Keratinocyte (primary cell): ENCODE data around the gene CISD2. TPM values are rescaled to one million over a fixed set of nuclear protein-coding genes. Genes with fewer than 3 reads are reported as not detected.

Experiments
- DNase-seq: peaks from one replicate; pipeline ENCODE4 v3.0.0-alpha.2; 2011; ENCODE audit warnings: low read depth, missing footprints, low spot score
- FAIRE-seq: peaks from 2 replicates; lab custom pipeline; 2011; peaks lifted over from hg19 to GRCh38; lab: Jason Lieb, UNC
- H2AFZ ChIP-seq: 2 replicates; pipeline ENCODE4 v1.6.0; 2012; ENCODE audit warnings: low read length, control low read depth, inconsistent platforms; ENCODE audit not compliant: control insufficient read depth
- H3K27ac ChIP-seq: 2 replicates; pipeline ENCODE4 v1.5.1; 2011; ENCODE audit warnings: low read length; ENCODE audit not compliant: control insufficient read depth, insufficient read depth
- H3K27me3 ChIP-seq: 3 replicates; pipeline ENCODE4 v1.6.0; 2011; ENCODE audit warnings: low read length; ENCODE audit not compliant: control insufficient read depth, insufficient read depth; ENCODE audit errors: extremely low read depth
- H3K36me3 ChIP-seq, 2 experiments: 2 replicates in 1 of 2; 3 replicates in 1 of 2; pipeline ENCODE4 v1.5.1; 2011; ENCODE audit warnings: low read length in 2 of 2, mild to moderate bottlenecking in 1 of 2; ENCODE audit not compliant: control insufficient read depth in 2 of 2, insufficient read depth in 2 of 2; ENCODE audit errors: extremely low read depth in 1 of 2
- H3K4me1 ChIP-seq: 3 replicates; pipeline ENCODE4 v1.5.1; 2011; ENCODE audit warnings: low read length; ENCODE audit not compliant: control insufficient read depth, insufficient read depth; ENCODE audit errors: extremely low read depth
- H3K4me2 ChIP-seq: 3 replicates; pipeline ENCODE4 v1.6.0; 2011; ENCODE audit warnings: low read depth, low read length; ENCODE audit not compliant: control insufficient read depth, insufficient read depth; ENCODE audit errors: extremely low read depth
- H3K4me3 ChIP-seq, 3 experiments: fragments of 200-600 bp in 1 of 3; sonication (generic) in 1 of 3; 2 replicates in 2 of 3; 3 replicates in 1 of 3; pipeline ENCODE4 v1.5.1; 2011 to 2016; ENCODE audit warnings: low read length in 3 of 3, mild to moderate bottlenecking in 3 of 3, control low read depth in 2 of 3, inconsistent platforms in 1 of 3, low read depth in 1 of 3, mixed read lengths in 1 of 3, mixed run types in 1 of 3, moderate library complexity in 1 of 3; ENCODE audit not compliant: control insufficient read depth in 2 of 3, insufficient read depth in 2 of 3; ENCODE audit errors: extremely low read depth in 1 of 3
- H3K79me2 ChIP-seq: 2 replicates; pipeline ENCODE4 v1.6.0; 2012; ENCODE audit warnings: low read length; ENCODE audit not compliant: control insufficient read depth, insufficient read depth
- H3K9ac ChIP-seq: 3 replicates; pipeline ENCODE4 v1.6.0; 2011; ENCODE audit warnings: low read length; ENCODE audit not compliant: control insufficient read depth, insufficient read depth; ENCODE audit errors: extremely low read depth
- H3K9me1 ChIP-seq: 3 replicates; pipeline ENCODE4 v1.6.0; 2011; ENCODE audit warnings: low read length; ENCODE audit not compliant: control insufficient read depth, insufficient read depth; ENCODE audit errors: extremely low read depth
- H3K9me3 ChIP-seq: 2 replicates; pipeline ENCODE4 v1.5.1; 2012; ENCODE audit warnings: low read depth, low read length; ENCODE audit not compliant: control insufficient read depth
- H4K20me1 ChIP-seq: 3 replicates; pipeline ENCODE4 v1.6.0; 2011; ENCODE audit warnings: low read length; ENCODE audit not compliant: control insufficient read depth, insufficient read depth; ENCODE audit errors: extremely low read depth
- CTCF ChIP-seq, 3 experiments: IDR thresholded peaks in 1 of 3; conservative IDR thresholded peaks in 1 of 3; optimal IDR thresholded peaks in 1 of 3; 2 replicates in 2 of 3; 3 replicates in 1 of 3; pipeline versions ENCODE3 to v1.5.1; 2011; ENCODE audit warnings: low read length in 3 of 3, mild to moderate bottlenecking in 3 of 3, moderate library complexity in 2 of 3, control low read depth in 1 of 3, inconsistent platforms in 1 of 3; ENCODE audit not compliant: insufficient read depth in 2 of 3; ENCODE audit errors: extremely low read depth in 1 of 3
- EZH2 ChIP-seq: IDR thresholded peaks from one replicate; pipeline ENCODE4 v1.6.1; 2012; ENCODE audit warnings: inconsistent platforms, mild to moderate bottlenecking, low read length, moderate library complexity
- dilution Hi-C: fragments of 300-500 bp; cut with MboI; formaldehyde crosslinking; loops from one replicate; pipeline ENCODE4 v1.7.0; 2020; ENCODE audit warnings: low sequenced_read_pairs; ENCODE audit not compliant: extremely low pct_ligation_motif_present
- polyA plus RNA-seq, 5 experiments: library from polyadenylated mRNA; depleted of rRNA in 3 of 5; stranded (reverse) in 3 of 5; stranded (forward) in 1 of 5; unstranded in 1 of 5; fragments of >200 nt; gene quantifications; 1 replicate in 1 of 5; 2 replicates in 3 of 5; 3 replicates in 1 of 5; pipeline versions ENCODE4 v1.2.1 to v1.2.3, GENCODE V29; 2011 to 2012; ENCODE audit warnings: missing spikeins in 2 of 5, low read depth in 1 of 5, low replicate concordance in 1 of 5

The CISD2 gene
- polyA plus RNA-seq, 1 donor (not counting 4 experiments of a cell fraction or from before 2014, with no cell fraction given), result 36.6 TPM

- Histone ChIP-seq H3K36me3 (peaks cover 1 to 14% of the 10 kb centered on the region in 2 experiments), H3K27ac (peak overlapping the region; percentile 98)
Measured at GRCh38 chr4:102823897-102824296, 44.9 kb upstream of the CISD2 start.

GRCh38 chr4:102824398-102824797 is 44.4 kb upstream of the CISD2 start:
- TF ChIP-seq CTCF (optimal IDR thresholded peaks at IDR 0.05 in 1 of 3, IDR thresholded peaks at IDR 0.05 in 1 of 3, conservative IDR thresholded peaks at IDR 0.05 in 1 of 3; ENCODE audit: extremely low read depth in 1 of 3, insufficient read depth in 2 of 3, low read length in 3 of 3) (no peak), EZH2 (no peak)

More at GRCh38 chr4:102823897-102824296, 44.9 kb upstream of the CISD2 start:
- DNase-seq, result no peak
- no peak for FAIRE-seq
- Histone ChIP-seq H3K4me3 (peak overlapping the region; percentile 71 to 93 (median 93)), H3K79me2 (peaks cover 79% of the 10 kb centered on the region), H4K20me1 (peaks cover 35% of the 10 kb centered on the region), H3K9ac (peak overlapping the region; percentile 99), H3K9me3 (no peaks in the 10 kb centered on the region), H3K4me1 (peaks cover 54% of the 10 kb centered on the region), H2AFZ (no peak overlapping the region), H3K27me3 (no peaks in the 10 kb centered on the region), H3K9me1 (no peaks in the 10 kb centered on the region), H3K4me2 (peak overlapping the region; percentile 89)
- dilution Hi-C loops, result no loop called here
- TF ChIP-seq EZH2 (no peak), CTCF (optimal IDR thresholded peaks at IDR 0.05 in 1 of 3, IDR thresholded peaks at IDR 0.05 in 1 of 3, conservative IDR thresholded peaks at IDR 0.05 in 1 of 3; ENCODE audit: extremely low read depth in 1 of 3, insufficient read depth in 2 of 3, low read length in 3 of 3) (no peak)

More at GRCh38 chr4:102824398-102824797, 44.4 kb upstream of the CISD2 start:
- H3K4me2 ChIP-seq, result peak overlapping the region; percentile 89
- peaks cover 33% of the 10 kb centered on the region for H4K20me1 ChIP-seq
- peaks cover 74% of the 10 kb centered on the region for H3K79me2 ChIP-seq
- H3K27me3 ChIP-seq, result no peaks in the 10 kb centered on the region
- dilution Hi-C loops, result no loop called here
- H3K27ac ChIP-seq, result peak overlapping the region; percentile 98
- H3K9me1 ChIP-seq, result no peaks in the 10 kb centered on the region
- peaks cover 1 to 12% of the 10 kb centered on the region in 2 experiments for H3K36me3 ChIP-seq
- H3K4me1 ChIP-seq, result peaks cover 54% of the 10 kb centered on the region
- FAIRE-seq (no peak), DNase-seq (no peak)
- H2AFZ ChIP-seq, result no peak overlapping the region
- no peaks in the 10 kb centered on the region for H3K9me3 ChIP-seq
- H3K4me3 ChIP-seq, result peak overlapping the region; percentile 71 to 93 (median 93)
- peak overlapping the region; percentile 99 for H3K9ac ChIP-seq
